Parathyroid adenoma (tissue), 2 donors: ENCODE measurements around the gene AP2A1.

ENCODE experiments used
- H2AFZ ChIP-seq: fragments of 300-600 bp; sonication (generic); one replicate; pipeline ENCODE4 v1.7.0; 2017; ENCODE audit warnings: antibody characterized with exemption, mild to moderate bottlenecking
- H3K27ac ChIP-seq: fragments of 300-600 bp; sonication (generic); one replicate; pipeline ENCODE4 v1.7.0; 2017
- H3K27me3 ChIP-seq: fragments of 300-600 bp; sonication (generic); one replicate; pipeline ENCODE4 v1.7.0; 2017; ENCODE audit warnings: low read length; ENCODE audit not compliant: control insufficient read depth, insufficient read depth
- H3K36me3 ChIP-seq: fragments of 300-600 bp; sonication (generic); one replicate; pipeline ENCODE4 v1.7.0; 2017; ENCODE audit warnings: low read length; ENCODE audit not compliant: control insufficient read depth, insufficient read depth
- H3K4me1 ChIP-seq: fragments of 300-600 bp; sonication (generic); one replicate; pipeline ENCODE4 v1.7.0; 2017; ENCODE audit warnings: control low read depth
- H3K4me2 ChIP-seq: fragments of 300-600 bp; sonication (generic); one replicate; pipeline ENCODE4 v1.7.0; 2017; ENCODE audit warnings: low read length
- H3K4me3 ChIP-seq: fragments of 300-600 bp; sonication (generic); one replicate; pipeline ENCODE4 v1.7.0; 2017; ENCODE audit warnings: low read depth, low read length
- H3K79me2 ChIP-seq: fragments of 300-600 bp; sonication (generic); one replicate; pipeline ENCODE4 v1.7.0; 2017; ENCODE audit warnings: control low read depth
- H3K9ac ChIP-seq: fragments of 300-600 bp; sonication (generic); one replicate; pipeline ENCODE4 v1.7.0; 2017; ENCODE audit warnings: mild to moderate bottlenecking
- H3K9me3 ChIP-seq: fragments of 300-600 bp; sonication (generic); one replicate; pipeline ENCODE4 v1.7.0; 2017; ENCODE audit warnings: low read length; ENCODE audit not compliant: control insufficient read depth
- TF ChIP-seq, protein P1 (sequence below): fragments of 300-600 bp; sonication (generic); IDR thresholded peaks from one replicate; pipeline ENCODE4 v1.7.0; 2017; ENCODE audit warnings: antibody characterized with exemption, mild to moderate bottlenecking
- donor health status: primary hyperparathyroidism.

AP2A1 gene

GRCh38 chr19:49787746-49788145, 20.9 kb downstream of the AP2A1 start:
- H2AFZ ChIP-seq, result no peak overlapping the region
- TF ChIP-seq, protein P1, sequence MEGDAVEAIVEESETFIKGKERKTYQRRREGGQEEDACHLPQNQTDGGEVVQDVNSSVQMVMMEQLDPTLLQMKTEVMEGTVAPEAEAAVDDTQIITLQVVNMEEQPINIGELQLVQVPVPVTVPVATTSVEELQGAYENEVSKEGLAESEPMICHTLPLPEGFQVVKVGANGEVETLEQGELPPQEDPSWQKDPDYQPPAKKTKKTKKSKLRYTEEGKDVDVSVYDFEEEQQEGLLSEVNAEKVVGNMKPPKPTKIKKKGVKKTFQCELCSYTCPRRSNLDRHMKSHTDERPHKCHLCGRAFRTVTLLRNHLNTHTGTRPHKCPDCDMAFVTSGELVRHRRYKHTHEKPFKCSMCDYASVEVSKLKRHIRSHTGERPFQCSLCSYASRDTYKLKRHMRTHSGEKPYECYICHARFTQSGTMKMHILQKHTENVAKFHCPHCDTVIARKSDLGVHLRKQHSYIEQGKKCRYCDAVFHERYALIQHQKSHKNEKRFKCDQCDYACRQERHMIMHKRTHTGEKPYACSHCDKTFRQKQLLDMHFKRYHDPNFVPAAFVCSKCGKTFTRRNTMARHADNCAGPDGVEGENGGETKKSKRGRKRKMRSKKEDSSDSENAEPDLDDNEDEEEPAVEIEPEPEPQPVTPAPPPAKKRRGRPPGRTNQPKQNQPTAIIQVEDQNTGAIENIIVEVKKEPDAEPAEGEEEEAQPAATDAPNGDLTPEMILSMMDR, result no peak
- H3K4me3 ChIP-seq, result no peak overlapping the region
- H3K36me3 ChIP-seq, result no peaks in the 10 kb centered on the region
- no peak overlapping the region for H3K27ac ChIP-seq
- no peaks in the 10 kb centered on the region for H3K9me3 ChIP-seq
- H3K9ac ChIP-seq, result no peak overlapping the region
- H3K4me1 ChIP-seq, result no peaks in the 10 kb centered on the region
- H3K27me3 ChIP-seq, result no peaks in the 10 kb centered on the region
- peaks cover 5% of the 10 kb centered on the region for H3K79me2 ChIP-seq
- no peak overlapping the region for H3K4me2 ChIP-seq

- Histone ChIP-seq H3K79me2 (no peaks in the 10 kb centered on the region), H3K27me3 (no peaks in the 10 kb centered on the region), H3K36me3 (no peaks in the 10 kb centered on the region), H3K4me3 (no peak overlapping the region), H3K4me2 (no peak overlapping the region), H3K9me3 (no peaks in the 10 kb centered on the region), H3K27ac (no peak overlapping the region), H3K4me1 (no peaks in the 10 kb centered on the region), H3K9ac (no peak overlapping the region), H2AFZ (no peak overlapping the region)
- TF ChIP-seq, protein P1, result no peak
Measured at GRCh38 chr19:49788857-49789256, 22.1 kb downstream of the AP2A1 start.

DNA sequence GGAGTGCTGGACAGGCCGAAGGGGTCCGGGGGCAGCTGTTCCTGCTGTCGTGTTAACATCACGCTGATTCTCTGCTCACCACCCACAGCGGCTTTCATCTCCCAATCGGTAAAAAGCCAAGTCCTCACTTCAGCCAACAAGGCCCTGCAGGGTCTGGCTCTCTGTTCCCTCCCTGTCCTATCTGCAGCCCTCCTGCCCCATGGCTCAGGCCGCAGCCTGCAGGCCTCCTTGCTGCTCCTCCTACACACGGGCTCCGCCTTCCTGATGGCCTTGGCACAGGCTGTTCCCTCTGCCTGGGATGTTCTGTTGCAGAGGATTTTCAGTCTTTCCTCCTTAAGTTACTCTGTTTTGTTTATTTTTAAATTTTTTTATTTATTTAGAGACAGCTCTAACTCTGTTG, 24.1 kb downstream of the AP2A1 start:
- no peaks in the 10 kb centered on the region for H3K27me3 ChIP-seq
- H3K4me1 ChIP-seq, result no peaks in the 10 kb centered on the region
- H3K9ac ChIP-seq, result no peak overlapping the region
- no peaks in the 10 kb centered on the region for H3K79me2 ChIP-seq
- no peak overlapping the region for H3K4me3 ChIP-seq
- TF ChIP-seq, protein P1, result no peak
- no peaks in the 10 kb centered on the region for H3K36me3 ChIP-seq
- no peaks in the 10 kb centered on the region for H3K9me3 ChIP-seq
- H3K27ac ChIP-seq, result no peak overlapping the region
- H3K4me2 ChIP-seq, result no peak overlapping the region
- no peak overlapping the region for H2AFZ ChIP-seq

DNA sequence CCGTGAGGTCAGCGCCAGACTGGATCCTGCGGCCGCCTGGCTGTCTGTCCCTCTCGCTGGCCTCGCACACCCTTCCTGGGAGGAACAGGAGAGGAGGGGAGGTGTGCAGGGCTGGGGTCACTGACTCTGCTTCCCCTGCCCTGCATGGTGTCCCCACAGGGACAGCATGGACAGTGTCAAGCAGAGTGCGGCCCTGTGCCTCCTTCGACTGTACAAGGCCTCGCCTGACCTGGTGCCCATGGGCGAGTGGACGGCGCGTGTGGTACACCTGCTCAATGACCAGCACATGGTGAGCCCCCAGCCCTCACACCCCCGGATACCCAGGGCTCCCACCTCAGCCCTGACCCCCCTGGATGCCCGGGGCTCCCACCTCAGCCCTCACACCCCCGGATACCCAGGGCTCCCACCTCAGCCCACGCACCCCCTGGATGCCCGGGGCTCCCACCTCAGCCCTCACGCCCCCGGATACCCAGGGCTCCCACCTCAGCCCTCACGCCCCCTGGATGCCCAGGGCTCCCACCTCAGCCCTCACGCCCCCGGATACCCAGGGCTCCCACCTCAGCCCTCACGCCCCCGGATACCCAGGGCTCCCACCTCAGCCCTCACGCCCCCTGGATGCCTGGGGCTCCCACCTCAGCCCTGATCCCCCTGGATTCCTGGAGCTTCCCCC, 25.1 kb downstream of the AP2A1 start:
- Histone ChIP-seq H3K4me2 (no peak overlapping the region), H3K27ac (no peak overlapping the region), H2AFZ (no peak overlapping the region), H3K4me1 (no peaks in the 10 kb centered on the region), H3K27me3 (no peaks in the 10 kb centered on the region), H3K9me3 (no peaks in the 10 kb centered on the region), H3K4me3 (no peak overlapping the region), H3K79me2 (no peaks in the 10 kb centered on the region), H3K9ac (no peak overlapping the region), H3K36me3 (no peaks in the 10 kb centered on the region)
- TF ChIP-seq, protein P1, result no peak
